Tibial nerve (tissue), 4 donors: ENCODE results near the gene BOC. TPM values are rescaled to one million over a fixed set of nuclear protein-coding genes. Genes with fewer than 3 reads are reported as not detected.

ENCODE experiments used
- DNase-seq, 2 donors: peaks; one replicate each; pipeline ENCODE4 v3.0.0-alpha.2; 2019; ENCODE audit warnings: low spot score in 2 of 2
- H3K27ac ChIP-seq, 4 donors: fragments of 200-600 bp; sonication (generic) in 3 of 4; one replicate each; pipeline ENCODE4 v1.5.1; 2017 to 2019; ENCODE audit warnings: mild to moderate bottlenecking in 1 of 4
- H3K27me3 ChIP-seq, 2 donors: fragments of 200-600 bp; sonication (generic) in 1 of 2; one replicate each; pipeline versions ENCODE4 v1.5.1 to v1.6.0; 2017 to 2019
- H3K36me3 ChIP-seq, 3 donors: fragments of 200-600 bp; sonication (generic); one replicate each; pipeline ENCODE4 v1.5.1; 2018 to 2019
- H3K4me1 ChIP-seq, 4 donors: fragments of 200-600 bp; sonication (generic) in 3 of 4; one replicate each; pipeline ENCODE4 v1.5.1; 2017 to 2019
- H3K4me3 ChIP-seq, 4 donors: fragments of 200-600 bp; sonication (generic) in 3 of 4; one replicate each; pipeline ENCODE4 v1.5.1; 2017 to 2019; ENCODE audit warnings: mild to moderate bottlenecking in 1 of 4, moderate library complexity in 1 of 4
- H3K9me3 ChIP-seq, 4 donors: fragments of 200-600 bp; sonication (generic) in 3 of 4; one replicate each; pipeline ENCODE4 v1.5.1; 2017 to 2019
- EP300 ChIP-seq, 2 donors: sonication (generic); formaldehyde crosslinking; IDR thresholded peaks; one replicate each; pipeline ENCODE4 v1.6.1; 2017; ENCODE audit warnings: antibody characterized with exemption in 2 of 2, mild to moderate bottlenecking in 1 of 2
- POLR2A ChIP-seq, 2 donors: fragments of 450-650 bp; IDR thresholded peaks; one replicate each; pipeline ENCODE4 v1.6.1; 2017; ENCODE audit warnings: antibody characterized with exemption in 2 of 2, mild to moderate bottlenecking in 2 of 2, moderate library complexity in 2 of 2
- WGBS, 2 donors: methylation state at CpG; one replicate each; pipeline ENCODE4 v1.1.5; 2018; 5-methylcytosine and 5-hydroxymethylcytosine counted together
- total RNA-seq, 4 donors: library from RNA; depleted of rRNA; stranded (reverse); fragments of >200 nt; gene quantifications; one replicate each; pipeline ENCODE4 v1.1.0, GENCODE V29; 2016
- TF ChIP-seq, protein P1 (sequence below), 5 experiments: fragments of 200-600 bp in 3 of 5; fragments of 450-650 bp in 2 of 5; sonication (generic) in 3 of 5; IDR thresholded peaks; one replicate each; pipeline ENCODE4 v1.5.1; 2016 to 2019; ENCODE audit warnings: antibody characterized with exemption in 5 of 5, mild to moderate bottlenecking in 3 of 5, moderate library complexity in 2 of 5

BOC gene
- total RNA-seq, 4 donors from 2014 or later: 27.6 to 63.2 (median 48.1) TPM

DNA sequence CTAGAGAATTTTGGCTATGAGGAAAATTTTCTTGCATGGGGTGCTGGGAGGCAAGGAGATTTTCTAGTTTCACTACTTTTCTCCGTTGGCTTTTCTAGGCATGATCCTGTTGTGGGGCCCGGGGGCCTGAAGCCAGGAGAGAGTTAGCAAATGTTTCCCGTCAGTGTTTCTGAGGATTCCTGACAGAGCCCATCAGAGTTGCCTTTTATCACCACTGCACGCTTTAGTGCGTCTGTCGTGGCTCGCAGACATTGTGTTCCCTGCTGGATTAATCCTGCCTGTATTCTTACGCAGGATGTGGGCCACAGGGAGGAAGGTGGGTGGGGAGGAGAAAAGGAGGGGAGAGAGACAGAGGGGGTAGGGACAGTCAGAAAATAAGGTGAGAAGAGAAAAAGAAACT, 18.1 kb upstream of the BOC start:
- Histone ChIP-seq H3K4me3 (no peak overlapping the region), H3K27ac (no peak overlapping the region), H3K36me3 (no peaks in the 10 kb centered on the region), H3K4me1 (peaks cover 0 to 5% (median 0%) of the 10 kb centered on the region in 4 donors), H3K9me3 (peaks cover 0 to 9% (median 0%) of the 10 kb centered on the region in 4 donors), H3K27me3 (no peaks in the 10 kb centered on the region)
- TF ChIP-seq POLR2A (IDR thresholded peaks at IDR 0.05): no peak
- no peak for TF ChIP-seq EP300 (IDR thresholded peaks at IDR 0.05)
- no peak for DNase-seq
- WGBS, 2 donors: 62 to 68% methylated on average over 8 of the region's 8 CpGs

GRCh38 chr3:113193719-113194118, 17.6 kb upstream of the BOC start:
- WGBS, 2 donors: 56 to 61% methylated on average over 1 of the region's 1 CpG
- Histone ChIP-seq H3K27me3 (no peaks in the 10 kb centered on the region), H3K4me1 (peaks cover 0 to 5% (median 0%) of the 10 kb centered on the region in 4 donors), H3K27ac (no peak overlapping the region), H3K4me3 (no peak overlapping the region), H3K36me3 (no peaks in the 10 kb centered on the region), H3K9me3 (peaks cover 0 to 5% (median 0%) of the 10 kb centered on the region in 4 donors)
- TF ChIP-seq POLR2A (IDR thresholded peaks at IDR 0.05): no peak
- TF ChIP-seq, protein P1, sequence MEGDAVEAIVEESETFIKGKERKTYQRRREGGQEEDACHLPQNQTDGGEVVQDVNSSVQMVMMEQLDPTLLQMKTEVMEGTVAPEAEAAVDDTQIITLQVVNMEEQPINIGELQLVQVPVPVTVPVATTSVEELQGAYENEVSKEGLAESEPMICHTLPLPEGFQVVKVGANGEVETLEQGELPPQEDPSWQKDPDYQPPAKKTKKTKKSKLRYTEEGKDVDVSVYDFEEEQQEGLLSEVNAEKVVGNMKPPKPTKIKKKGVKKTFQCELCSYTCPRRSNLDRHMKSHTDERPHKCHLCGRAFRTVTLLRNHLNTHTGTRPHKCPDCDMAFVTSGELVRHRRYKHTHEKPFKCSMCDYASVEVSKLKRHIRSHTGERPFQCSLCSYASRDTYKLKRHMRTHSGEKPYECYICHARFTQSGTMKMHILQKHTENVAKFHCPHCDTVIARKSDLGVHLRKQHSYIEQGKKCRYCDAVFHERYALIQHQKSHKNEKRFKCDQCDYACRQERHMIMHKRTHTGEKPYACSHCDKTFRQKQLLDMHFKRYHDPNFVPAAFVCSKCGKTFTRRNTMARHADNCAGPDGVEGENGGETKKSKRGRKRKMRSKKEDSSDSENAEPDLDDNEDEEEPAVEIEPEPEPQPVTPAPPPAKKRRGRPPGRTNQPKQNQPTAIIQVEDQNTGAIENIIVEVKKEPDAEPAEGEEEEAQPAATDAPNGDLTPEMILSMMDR (IDR thresholded peaks at IDR 0.05): no peak
- no peak for TF ChIP-seq EP300 (IDR thresholded peaks at IDR 0.05)
- DNase-seq: no peak

GRCh38 chr3:113194823-113195401, 16.4 kb upstream of the BOC start:
- Histone ChIP-seq H3K4me1 (peaks cover 0 to 5% (median 0%) of the 10 kb centered on the region in 4 donors), H3K27ac (peak overlapping the region in 1 of 4 donors; percentile 5), H3K36me3 (no peaks in the 10 kb centered on the region), H3K27me3 (no peaks in the 10 kb centered on the region), H3K4me3 (no peak overlapping the region), H3K9me3 (no peaks in the 10 kb centered on the region)
- TF ChIP-seq EP300 (IDR thresholded peaks at IDR 0.05): no peak
- TF ChIP-seq POLR2A (IDR thresholded peaks at IDR 0.05): no peak
- TF ChIP-seq, protein P1 (IDR thresholded peaks at IDR 0.05): no peak
- no peak for DNase-seq
- WGBS, 2 donors: 62 to 65% methylated on average over 4 of the region's 4 CpGs

GRCh38 chr3:113200351-113200750, 11.0 kb upstream of the BOC start:
- Histone ChIP-seq H3K27me3 (no peaks in the 10 kb centered on the region), H3K4me1 (no peaks in the 10 kb centered on the region), H3K9me3 (no peaks in the 10 kb centered on the region), H3K27ac (no peak overlapping the region), H3K4me3 (no peak overlapping the region), H3K36me3 (no peaks in the 10 kb centered on the region)
- TF ChIP-seq, protein P1 (IDR thresholded peaks at IDR 0.05): no peak
- TF ChIP-seq POLR2A (IDR thresholded peaks at IDR 0.05): no peak
- TF ChIP-seq EP300 (IDR thresholded peaks at IDR 0.05): no peak
- DNase-seq: no peak

DNA sequence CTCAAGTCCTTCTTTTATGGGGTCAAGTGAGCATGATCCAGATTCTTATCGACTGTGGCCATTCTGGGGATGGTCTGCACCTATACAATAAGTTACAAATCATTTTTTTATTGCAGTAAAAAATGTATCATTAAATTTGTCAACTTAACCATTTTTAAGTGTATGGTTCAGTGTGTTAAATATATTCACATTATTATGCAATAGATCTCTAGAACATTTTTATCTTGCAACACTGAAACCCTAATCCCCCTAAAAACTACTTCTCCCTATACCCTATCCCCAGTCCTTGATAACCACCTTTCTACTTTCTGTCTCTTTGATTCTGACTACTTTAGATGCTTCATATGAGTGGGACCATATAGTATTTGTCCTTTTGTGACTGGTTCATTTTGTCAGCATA, 10.4 kb upstream of the BOC start:
- Histone ChIP-seq H3K27ac (no peak overlapping the region), H3K4me3 (no peak overlapping the region), H3K27me3 (no peaks in the 10 kb centered on the region), H3K9me3 (no peaks in the 10 kb centered on the region), H3K4me1 (no peaks in the 10 kb centered on the region), H3K36me3 (no peaks in the 10 kb centered on the region)
- no peak for TF ChIP-seq POLR2A (IDR thresholded peaks at IDR 0.05)
- TF ChIP-seq, protein P1 (IDR thresholded peaks at IDR 0.05): no peak
- TF ChIP-seq EP300 (IDR thresholded peaks at IDR 0.05): no peak
- no peak for DNase-seq
- 71 to 82% methylated on average over 1 of the region's 1 CpG for WGBS, 2 donors
